ENCODE results near the gene CNOT3. TPM values are rescaled to one million over a fixed set of nuclear protein-coding genes. Genes with fewer than 3 reads are reported as not detected.
A peak's percentile ranks its signal among the peaks of the same experiment; 100 is the strongest.

The CNOT3 gene
- total RNA-seq = 62.4 and 74.7 TPM in 2 replicates
- 16.4 and 20.4 TPM in 2 replicates for polyA plus RNA-seq
- 17.2 and 17.4 TPM in 2 replicates for polyA plus RNA-seq (2011; cell fraction: cytosol; rRNA removed)
- polyA plus RNA-seq (2011; cell fraction: nucleus; rRNA removed) = 30.2 and 31.2 TPM in 2 replicates
- 38.1 and 41.4 TPM in 2 replicates for polyA plus RNA-seq (2012)
- polyA minus RNA-seq = 15.6 and 20.8 TPM in 2 replicates
- polyA minus RNA-seq (2011; cell fraction: cytosol; rRNA and poly(A)+ RNA removed) = 20.5 TPM
- polyA minus RNA-seq (2011; cell fraction: nucleus; rRNA and poly(A)+ RNA removed) = 12.8 and 14.8 TPM in 2 replicates
- Bru-seq, nascent RNA = percentile 70 among the genes with signal in this experiment
- BruChase-seq, experiment 1, labeled RNA remaining after a 6-hour chase = percentile 85 among the genes with signal in this experiment
- percentile 81 among the genes with signal in this experiment for BruChase-seq, experiment 2, labeled RNA remaining after a 2-hour chase
- long read RNA-seq, full-length matches to known transcripts = 22 of 64 reads
- long read RNA-seq, partial matches to known transcripts = 18 of 64 reads
- long read RNA-seq, other reads (novel, unspliced or antisense) = 24 of 64 reads

- FAIRE-seq = no peak
- Histone ChIP-seq H3K9me1 (replicated peaks; ENCODE audit: control insufficient read depth, extremely low read depth, insufficient read depth, low read length) (no peaks in the 10 kb centered on the region), H3K36me3 (ENCODE audit: control insufficient read depth in 2 of 2, extremely low read depth in 1 of 2, insufficient read depth in 2 of 2, low read length in 2 of 2) (peaks cover 6 to 7% of the 10 kb centered on the region in 2 experiments), H3K27me3 (ENCODE audit: control insufficient read depth in 2 of 2, insufficient read depth in 2 of 2, low read length in 2 of 2) (no peaks in the 10 kb centered on the region), H3K27ac (ENCODE audit: insufficient read depth, low read depth, low read length) (peak within 1 kb of the TSS; percentile 71), H3K9ac (replicated peaks; ENCODE audit: extremely low read depth, insufficient read depth, low read length) (peak within 1 kb of the TSS; percentile 94), H3K4me1 (ENCODE audit: control insufficient read depth, extremely low read depth, insufficient read depth, low read length) (peaks cover 17% of the 10 kb centered on the region), H3K4me3 (replicated peaks in 1 of 3; ENCODE audit: insufficient read depth in 1 of 3, low read depth in 1 of 3, low read length in 3 of 3) (peak within 1 kb of the TSS; percentile 66 to 98 (median 69)), H3K79me2 (ENCODE audit: control insufficient read depth, insufficient read depth, low read length) (peaks cover 48% of the 10 kb centered on the region), H3K9me3 (replicated peaks; ENCODE audit: control insufficient read depth, insufficient read depth, low read length) (no peaks in the 10 kb centered on the region), H4K20me1 (replicated peaks; ENCODE audit: control insufficient read depth, extremely low read depth, insufficient read depth, low read length) (no peaks in the 10 kb centered on the region), H3K4me2 (ENCODE audit: insufficient read depth, low read length) (peak within 1 kb of the TSS; percentile 94), H2AFZ (ENCODE audit: low read depth, low read length) (peak within 1 kb of the TSS; percentile 94)
- POLR2A ChIA-PET = interaction anchor here (0.5 to 1.7 kb wide), 10 partner anchors 14 to 270 kb away, joined by 3 to 13 read pairs (median 6); partner anchors contain the start of genes MBOAT7, MYADM, PRPF31 and RPS9
- dilution Hi-C loops (cut with MboI; ENCODE audit: extremely low pct_ligation_motif_present, low sequenced_read_pairs) (no loop called here), intact Hi-C loops (cut with micrococcal nuclease) (loop anchor here (1.0 to 2.0 kb wide), 7 partner anchors 21 to 296 kb away; partner anchors contain the start of genes LENG1, MYADM, NDUFA3 and PRPF31)
- BruUV-seq (replicated peaks) = no TSS peak
- TF ChIP-seq JUN (IDR thresholded peaks at IDR 0.05; ENCODE audit: borderline replicate concordance, insufficient read depth, insufficient read length, low read depth) (no peak), POLR2A (IDR thresholded peaks at IDR 0.05; ENCODE audit: low read depth, low read length) (peak; percentile 72), POLR2AphosphoS5 (IDR thresholded peaks at IDR 0.05; ENCODE audit: insufficient read depth, low read depth, low read length) (peak; percentile 84)
- TF ChIP-seq, protein P1, sequence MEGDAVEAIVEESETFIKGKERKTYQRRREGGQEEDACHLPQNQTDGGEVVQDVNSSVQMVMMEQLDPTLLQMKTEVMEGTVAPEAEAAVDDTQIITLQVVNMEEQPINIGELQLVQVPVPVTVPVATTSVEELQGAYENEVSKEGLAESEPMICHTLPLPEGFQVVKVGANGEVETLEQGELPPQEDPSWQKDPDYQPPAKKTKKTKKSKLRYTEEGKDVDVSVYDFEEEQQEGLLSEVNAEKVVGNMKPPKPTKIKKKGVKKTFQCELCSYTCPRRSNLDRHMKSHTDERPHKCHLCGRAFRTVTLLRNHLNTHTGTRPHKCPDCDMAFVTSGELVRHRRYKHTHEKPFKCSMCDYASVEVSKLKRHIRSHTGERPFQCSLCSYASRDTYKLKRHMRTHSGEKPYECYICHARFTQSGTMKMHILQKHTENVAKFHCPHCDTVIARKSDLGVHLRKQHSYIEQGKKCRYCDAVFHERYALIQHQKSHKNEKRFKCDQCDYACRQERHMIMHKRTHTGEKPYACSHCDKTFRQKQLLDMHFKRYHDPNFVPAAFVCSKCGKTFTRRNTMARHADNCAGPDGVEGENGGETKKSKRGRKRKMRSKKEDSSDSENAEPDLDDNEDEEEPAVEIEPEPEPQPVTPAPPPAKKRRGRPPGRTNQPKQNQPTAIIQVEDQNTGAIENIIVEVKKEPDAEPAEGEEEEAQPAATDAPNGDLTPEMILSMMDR (IDR thresholded peaks at IDR 0.05; ENCODE audit: extremely low read depth in 1 of 2, insufficient read depth in 1 of 2, low read depth in 1 of 2, low read length in 2 of 2) = peak in 1 of 2 donors; percentile 10
- CTCF ChIA-PET = interaction anchor here (0.9 to 1.7 kb wide), 12 partner anchors 10 to 345 kb away, joined by 3 to 12 read pairs (median 6); partner anchors contain the start of gene LENG1
- DNase-seq (ENCODE audit: low read depth, low spot score) = no peak
Measured at GRCh38 chr19:54137699-54138488, at the start of gene CNOT3. Gene CNOT3 (plus strand): TSS chr19:54137762. CDS start chr19:54142979, 5,217 bp downstream.

Data from endothelial cell of umbilical vein (primary cell).